K562 (cell line): ENCODE results near the gene CUEDC2. TPM values are rescaled to one million over a fixed set of nuclear protein-coding genes. Genes with fewer than 3 reads are reported as not detected.

ENCODE experiments used
- ATAC-seq: fragments of 200-7000 bp; cut with Tn5 transposase; 3 replicates; pipeline ENCODE4 v1.9.1; 2020; ENCODE audit warnings: moderate library complexity
- BruUV-seq: library from RNA; stranded (reverse); fragments of 400-500 nt; replicated peaks from 2 replicates; lab custom pipeline; 2021; lab: Mats Ljungman, UMichigan
- CTCF ChIA-PET: fragments of 300-600 bp; formaldehyde crosslinking; extraction: SDS; loops from one replicate; lab custom pipeline; 2021; ENCODE audit warnings: low intra/inter-chr PET ratio; lab: Yijun Ruan, JAX
- POLR2A ChIA-PET: fragments of 300-600, 350-650 bp; sonication (Branson Sonifier 250); formaldehyde crosslinking; extraction: SDS; loops from one replicate; lab custom pipeline; 2021; ENCODE audit warnings: antibody characterized with exemption, inconsistent platforms; lab: Yijun Ruan, JAX
- DNase-seq, 4 experiments: peaks; one replicate each; pipeline versions ENCODE4 v3.0.0 to v3.0.0-alpha.2; 2011 to 2018; ENCODE audit warnings: low spot score in 3 of 4, mixed read lengths in 3 of 4; ENCODE audit errors: extremely low read depth in 1 of 4
- FAIRE-seq: peaks from 2 replicates; lab custom pipeline; 2011; peaks lifted over from hg19 to GRCh38; lab: Jason Lieb, UNC
- H2AFZ ChIP-seq: 2 replicates; pipeline ENCODE4 v1.6.0; 2011; ENCODE audit warnings: low read depth, low read length, control low read depth, inconsistent platforms
- H3K27ac ChIP-seq: fragments of 200-600 bp; 3 replicates; pipeline ENCODE4 v1.8.0; 2011; ENCODE audit warnings: low read depth, mild to moderate bottlenecking, control low read depth, inconsistent platforms, low read length, moderate library complexity, mixed read lengths; ENCODE audit errors: extremely low read depth
- H3K27me3 ChIP-seq, 2 experiments: fragments of 300-600 bp in 1 of 2; 2 replicates in 1 of 2; 3 replicates in 1 of 2; pipeline versions ENCODE4 v1.6.0 to v1.8.0; 2011; ENCODE audit warnings: inconsistent platforms in 2 of 2, low read length in 2 of 2, mild to moderate bottlenecking in 1 of 2, mixed read lengths in 1 of 2, moderate library complexity in 1 of 2; ENCODE audit not compliant: control insufficient read depth in 2 of 2, insufficient read depth in 2 of 2
- H3K36me3 ChIP-seq: fragments of 300-600 bp; 3 replicates; pipeline ENCODE4 v1.8.0; 2011; ENCODE audit warnings: mild to moderate bottlenecking, low read length, inconsistent platforms; ENCODE audit not compliant: control insufficient read depth, insufficient read depth
- H3K4me1 ChIP-seq, 2 experiments: fragments of 200-600 bp in 1 of 2; replicated peaks in 1 of 2; 2 replicates in 1 of 2; 3 replicates in 1 of 2; pipeline versions ENCODE4 v1.5.1 to v1.8.0; 2011; ENCODE audit warnings: inconsistent platforms in 2 of 2, low read length in 2 of 2, mild to moderate bottlenecking in 1 of 2, mixed read lengths in 1 of 2, moderate library complexity in 1 of 2; ENCODE audit not compliant: control insufficient read depth in 2 of 2, insufficient read depth in 2 of 2
- H3K4me2 ChIP-seq: 2 replicates; pipeline ENCODE4 v1.6.1; 2011; ENCODE audit warnings: low read length, control low read depth, inconsistent platforms, mixed read lengths; ENCODE audit not compliant: insufficient read depth
- H3K4me3 ChIP-seq: fragments of 200-600 bp; sonication (generic), shearing (Covaris generic); 2 replicates; pipeline ENCODE4 v1.5.1; 2016; ENCODE audit warnings: control low read depth, inconsistent platforms
- H3K79me2 ChIP-seq: fragments of 200-600 bp; 3 replicates; pipeline ENCODE4 v1.8.0; 2011; ENCODE audit warnings: low read length, inconsistent platforms; ENCODE audit not compliant: control insufficient read depth, insufficient read depth
- H3K9ac ChIP-seq, 2 experiments: 2 replicates each; pipeline versions ENCODE4 v1.6.0 to v1.6.1; 2011; ENCODE audit warnings: low read depth in 2 of 2, low read length in 2 of 2, control low read depth in 1 of 2, inconsistent platforms in 1 of 2, mild to moderate bottlenecking in 1 of 2, mixed read lengths in 1 of 2; ENCODE audit not compliant: insufficient read depth in 1 of 2
- H3K9me1 ChIP-seq: one replicate; pipeline ENCODE4 v1.6.0; 2011; ENCODE audit warnings: inconsistent platforms, mild to moderate bottlenecking, low read length, moderate library complexity; ENCODE audit not compliant: control insufficient read depth, insufficient read depth
- H3K9me3 ChIP-seq: replicated peaks from 2 replicates; pipeline ENCODE4 v1.5.1; 2011; ENCODE audit warnings: low read depth, low read length, inconsistent platforms; ENCODE audit not compliant: control insufficient read depth, insufficient read depth
- H4K20me1 ChIP-seq: replicated peaks from 2 replicates; pipeline ENCODE4 v1.6.1; 2011; ENCODE audit warnings: low read length, inconsistent platforms, mixed read lengths; ENCODE audit not compliant: control insufficient read depth, insufficient read depth
- ADNP ChIP-seq: fragments of 200-800 bp; sonication (Bioruptor generic); IDR thresholded peaks from 2 replicates; pipeline ENCODE4 v1.6.1; 2016; ENCODE audit warnings: missing genetic modification characterization, missing compliant biosample characterization
- ILK ChIP-seq: fragments of 450-650 bp; IDR thresholded peaks from 2 replicates; pipeline ENCODE4 v1.6.1; 2016; ENCODE audit warnings: missing genetic modification characterization, low read depth, mild to moderate bottlenecking, missing compliant biosample characterization, moderate library complexity, borderline replicate concordance
- NCOA6 ChIP-seq: fragments of 450-650 bp; IDR thresholded peaks from 2 replicates; pipeline ENCODE4 v1.6.1; 2017; ENCODE audit warnings: mild to moderate bottlenecking
- NCOR1 ChIP-seq: fragments of 450-650 bp; IDR thresholded peaks from 2 replicates; pipeline ENCODE4 v1.6.1; 2016; ENCODE audit warnings: mild to moderate bottlenecking, moderate library complexity
- NFYB ChIP-seq: IDR thresholded peaks from 2 replicates; pipeline ENCODE4 v1.6.1; 2011; ENCODE audit warnings: mild to moderate bottlenecking, moderate library complexity; ENCODE audit not compliant: insufficient read length; ENCODE audit errors: extremely low read depth
- RFX7 ChIP-seq: fragments of 250-450 bp; sonication (Bioruptor Pico); IDR thresholded peaks from 2 replicates; pipeline ENCODE4 v1.5.1; 2021; ENCODE audit warnings: mild to moderate bottlenecking
- SMARCA5 ChIP-seq: fragments of 450-650 bp; IDR thresholded peaks from 2 replicates; pipeline ENCODE4 v1.6.1; 2016
- TCF7 ChIP-seq: sonication (generic); IDR thresholded peaks from 2 replicates; pipeline ENCODE4 v1.6.1; 2016; ENCODE audit warnings: antibody characterized with exemption, borderline replicate concordance
- TEAD4 ChIP-seq, 2 experiments: sonication (generic) in 1 of 2; formaldehyde crosslinking in 1 of 2; IDR thresholded peaks; 2 replicates each; pipeline versions ENCODE4 v1.6.1 to v1.8.0; 2012 to 2022; ENCODE audit warnings: borderline replicate concordance in 1 of 2, inconsistent platforms in 1 of 2, low read length in 1 of 2, mild to moderate bottlenecking in 1 of 2, missing genetic modification reagents in 1 of 2
- WGBS: fragments of 100-300 bp; shearing (Covaris generic); methylation state at CpG from one replicate; pipeline ENCODE4 v1.1.6; 2016; ENCODE audit warnings: low coverage, mixed read lengths; ENCODE audit not compliant: insufficient coverage; ENCODE audit errors: missing lambda C conversion rate; 5-methylcytosine and 5-hydroxymethylcytosine counted together
- in situ Hi-C: fragments of 300-500 bp; cut with MboI; formaldehyde crosslinking; loops from 4 replicates; pipeline ENCODE4 v1.15.0; 2018; ENCODE audit warnings: inconsistent platforms, mixed read lengths
- intact Hi-C: fragments of 100-400 bp; cut with micrococcal nuclease; formaldehyde crosslinking; loops from 2 replicates; pipeline ENCODE4 v1.14.2; 2022
- polyA plus RNA-seq, 8 experiments: library from polyadenylated mRNA; depleted of rRNA in 4 of 8; stranded (reverse) in 5 of 8; unstranded in 3 of 8; fragments of >200 nt; fragmentation: Nextera tagmentation in 2 of 8; fragmentation: Illumina TruSeq in 1 of 8; extraction: Ambion mirVana in 2 of 8; extraction: Trizol in 1 of 8; gene quantifications; 2 replicates each; pipeline versions ENCODE4 v1.2.1 to v1.2.3, GENCODE V29; 2011 to 2014; ENCODE audit warnings: inconsistent platforms in 1 of 8, missing spikeins in 1 of 8
- total RNA-seq, 7 experiments: library from RNA; depleted of rRNA in 6 of 7; stranded (reverse); fragments of >200 nt in 6 of 7; fragmentation: Illumina TruSeq in 2 of 7; extraction: Trizol in 2 of 7; gene quantifications; 2 replicates each; pipeline versions ENCODE4 v1.2.1 to v1.2.3, GENCODE V29; 2011 to 2021; ENCODE audit warnings: low replicate concordance in 1 of 7
- TF ChIP-seq, protein P1 (sequence below): fragments of 450-650 bp; formaldehyde crosslinking; IDR thresholded peaks from 2 replicates; pipeline ENCODE4 v1.4.0; 2020; ENCODE audit warnings: mild to moderate bottlenecking, moderate library complexity
- TF ChIP-seq, protein P2 (sequence below), 3 experiments: fragments of 200-800 bp in 1 of 3; sonication (Bioruptor generic) in 1 of 3; sonication (generic) in 1 of 3; formaldehyde crosslinking in 1 of 3; IDR thresholded peaks; 2 replicates each; pipeline versions ENCODE4 v1.6.1 to v1.8.0; 2016 to 2022; ENCODE audit warnings: mild to moderate bottlenecking in 2 of 3, missing compliant biosample characterization in 2 of 3, missing genetic modification characterization in 2 of 3, missing genetic modification reagents in 1 of 3
- TF ChIP-seq, protein P3 (sequence below), 3 experiments: IDR thresholded peaks in 2 of 3; conservative IDR thresholded peaks in 1 of 3; 2 replicates each; pipeline ENCODE4 v1.5.1; 2011 to 2012; ENCODE audit warnings: low read length in 3 of 3, mild to moderate bottlenecking in 3 of 3, control low read depth in 2 of 3, improper control_type of control experiment in 1 of 3, inconsistent platforms in 1 of 3, low read depth in 1 of 3, mixed read lengths in 1 of 3, moderate library complexity in 1 of 3; ENCODE audit not compliant: insufficient read depth in 2 of 3

CUEDC2 gene
- total and polyA plus RNA-seq, 9 of the 15 experiments (the other 6 are each of a cell fraction or from before 2014, with no cell fraction given), result 8.5 to 48.9 (median 27.4) TPM

DNA sequence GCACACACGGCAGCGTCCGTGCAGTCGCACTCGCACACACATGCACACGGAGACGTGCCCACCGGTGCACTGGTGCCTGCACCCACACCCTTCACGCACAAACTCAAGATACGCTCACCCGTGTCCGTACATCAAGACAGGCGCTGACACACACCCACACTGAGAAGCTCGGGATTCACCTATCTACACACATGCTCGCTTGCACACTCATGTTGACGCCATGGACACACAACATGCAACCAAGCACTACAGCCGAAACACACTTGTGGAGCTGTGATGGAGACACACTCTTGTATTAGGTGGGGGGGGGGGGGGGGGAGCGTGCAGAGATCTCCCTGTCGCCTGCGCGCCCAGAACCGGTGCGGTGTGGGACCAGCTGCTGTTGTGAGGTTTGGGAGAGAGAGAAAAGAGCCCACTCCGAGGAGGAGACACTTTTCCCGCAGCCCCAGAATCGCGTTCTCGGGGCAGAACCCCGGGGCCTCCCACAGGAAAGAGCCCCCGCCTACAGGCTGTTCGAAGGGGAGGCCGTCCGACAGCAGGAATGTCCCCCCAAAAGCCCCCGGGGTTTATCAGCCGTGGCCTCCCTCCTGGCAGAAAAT is 37.5 kb downstream of the CUEDC2 start:
- POLR2A ChIA-PET, result interaction anchor here (0.6 to 1.9 kb wide), 5 partner anchors 9 to 209 kb away, joined by 3 to 6 read pairs (median 3); no protein-coding TSS in a partner anchor
- in situ Hi-C loops, result loop anchor here (25.0 kb wide), 1 partner anchor 192 kb away; no protein-coding TSS in a partner anchor
- CTCF ChIA-PET, result interaction anchor here (0.8 kb wide), 2 partner anchors 84 to 85 kb away, joined by 3 to 4 read pairs; no protein-coding TSS in a partner anchor
- no peaks in the 10 kb centered on the region for H3K27me3 ChIP-seq
- ATAC-seq, result no peak
- peak overlapping the region; percentile 88 for H2AFZ ChIP-seq
- H3K27ac ChIP-seq, result peak overlapping the region; percentile 45
- H3K79me2 ChIP-seq, result peaks cover 7% of the 10 kb centered on the region; the same call in 1 of the 3 replicates
- peak in 1 of 4 experiments; percentile 27 for DNase-seq
- no peaks in the 10 kb centered on the region for H3K9me3 ChIP-seq
- H3K4me2 ChIP-seq, result peak overlapping the region; percentile 99
- FAIRE-seq, result no peak
- no peaks in the 10 kb centered on the region for H3K9me1 ChIP-seq
- H3K9ac ChIP-seq, result peak overlapping the region; percentile 63 to 92
- BruUV-seq, result no TSS peak
- intact Hi-C loops, result loop anchor here (1.0 to 5.0 kb wide), 4 partner anchors 26 to 228 kb away; no protein-coding TSS in a partner anchor
- peak overlapping the region; percentile 78 for H3K4me3 ChIP-seq
- peaks cover 17 to 47% of the 10 kb centered on the region in 2 experiments; a peak in 4 of 5 replicates for H3K4me1 ChIP-seq
- 0% methylated on average over 15 of the region's 35 CpGs for WGBS
- no peaks in the 10 kb centered on the region for H4K20me1 ChIP-seq
- peaks cover 13% of the 10 kb centered on the region; the same call in 1 of the 3 replicates for H3K36me3 ChIP-seq
- TF ChIP-seq ILK (tag) (no peak), TCF7 (no peak), RFX7 (no peak), TEAD4 (IDR thresholded peaks at IDR 0.05; ENCODE audit: low read length) (no peak), TEAD4 (CRISPR knock-in tag; IDR thresholded peaks at IDR 0.05; ENCODE audit: borderline replicate concordance) (no peak), NCOA6 (no peak), NCOR1 (no peak), SMARCA5 (no peak), NFYB (no peak), ADNP (tag) (no peak)
- TF ChIP-seq, protein P1, sequence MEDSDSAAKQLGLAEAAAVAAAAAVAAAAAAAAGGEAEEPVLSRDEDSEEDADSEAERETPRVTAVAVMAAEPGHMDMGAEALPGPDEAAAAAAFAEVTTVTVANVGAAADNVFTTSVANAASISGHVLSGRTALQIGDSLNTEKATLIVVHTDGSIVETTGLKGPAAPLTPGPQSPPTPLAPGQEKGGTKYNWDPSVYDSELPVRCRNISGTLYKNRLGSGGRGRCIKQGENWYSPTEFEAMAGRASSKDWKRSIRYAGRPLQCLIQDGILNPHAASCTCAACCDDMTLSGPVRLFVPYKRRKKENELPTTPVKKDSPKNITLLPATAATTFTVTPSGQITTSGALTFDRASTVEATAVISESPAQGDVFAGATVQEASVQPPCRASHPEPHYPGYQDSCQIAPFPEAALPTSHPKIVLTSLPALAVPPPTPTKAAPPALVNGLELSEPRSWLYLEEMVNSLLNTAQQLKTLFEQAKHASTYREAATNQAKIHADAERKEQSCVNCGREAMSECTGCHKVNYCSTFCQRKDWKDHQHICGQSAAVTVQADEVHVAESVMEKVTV (CRISPR knock-in tag), result no peak
- TF ChIP-seq, protein P2, sequence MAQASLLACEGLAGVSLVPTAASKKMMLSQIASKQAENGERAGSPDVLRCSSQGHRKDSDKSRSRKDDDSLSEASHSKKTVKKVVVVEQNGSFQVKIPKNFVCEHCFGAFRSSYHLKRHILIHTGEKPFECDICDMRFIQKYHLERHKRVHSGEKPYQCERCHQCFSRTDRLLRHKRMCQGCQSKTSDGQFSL (CRISPR knock-in tag; IDR thresholded peaks at IDR 0.05), result peak; percentile 83
- TF ChIP-seq, protein P2 (tag; IDR thresholded peaks at IDR 0.05), result peak in 1 of 2 experiments; percentile 71; a peak in 2 of 4 replicates
- TF ChIP-seq, protein P3, sequence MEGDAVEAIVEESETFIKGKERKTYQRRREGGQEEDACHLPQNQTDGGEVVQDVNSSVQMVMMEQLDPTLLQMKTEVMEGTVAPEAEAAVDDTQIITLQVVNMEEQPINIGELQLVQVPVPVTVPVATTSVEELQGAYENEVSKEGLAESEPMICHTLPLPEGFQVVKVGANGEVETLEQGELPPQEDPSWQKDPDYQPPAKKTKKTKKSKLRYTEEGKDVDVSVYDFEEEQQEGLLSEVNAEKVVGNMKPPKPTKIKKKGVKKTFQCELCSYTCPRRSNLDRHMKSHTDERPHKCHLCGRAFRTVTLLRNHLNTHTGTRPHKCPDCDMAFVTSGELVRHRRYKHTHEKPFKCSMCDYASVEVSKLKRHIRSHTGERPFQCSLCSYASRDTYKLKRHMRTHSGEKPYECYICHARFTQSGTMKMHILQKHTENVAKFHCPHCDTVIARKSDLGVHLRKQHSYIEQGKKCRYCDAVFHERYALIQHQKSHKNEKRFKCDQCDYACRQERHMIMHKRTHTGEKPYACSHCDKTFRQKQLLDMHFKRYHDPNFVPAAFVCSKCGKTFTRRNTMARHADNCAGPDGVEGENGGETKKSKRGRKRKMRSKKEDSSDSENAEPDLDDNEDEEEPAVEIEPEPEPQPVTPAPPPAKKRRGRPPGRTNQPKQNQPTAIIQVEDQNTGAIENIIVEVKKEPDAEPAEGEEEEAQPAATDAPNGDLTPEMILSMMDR (IDR thresholded peaks at IDR 0.05 in 2 of 3, conservative IDR thresholded peaks at IDR 0.05 in 1 of 3; ENCODE audit: insufficient read depth in 2 of 3, low read depth in 1 of 3, low read length in 3 of 3), result no peak
